ENCODE results near the gene BMPR2.

DNA sequence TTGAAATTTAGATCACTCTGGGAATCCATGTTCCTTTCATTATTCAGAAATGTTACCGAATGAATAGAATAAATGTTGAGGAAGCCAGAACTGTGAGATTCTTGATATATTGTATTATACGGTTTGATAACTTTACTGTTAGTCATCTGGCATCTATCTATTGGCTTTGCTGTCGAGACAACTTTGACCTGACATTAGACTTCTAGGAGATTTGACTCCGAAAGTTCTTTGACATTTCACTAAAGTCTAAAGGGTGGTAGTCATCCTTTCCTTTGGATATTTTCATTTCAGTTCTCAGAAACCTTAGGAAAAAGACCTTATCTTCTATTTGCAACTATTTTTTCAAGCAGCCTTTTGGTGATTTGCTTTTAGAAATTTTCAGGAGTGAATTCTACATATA, 1.9 kb downstream of the BMPR2 start:
- TF ChIP-seq, protein P1, sequence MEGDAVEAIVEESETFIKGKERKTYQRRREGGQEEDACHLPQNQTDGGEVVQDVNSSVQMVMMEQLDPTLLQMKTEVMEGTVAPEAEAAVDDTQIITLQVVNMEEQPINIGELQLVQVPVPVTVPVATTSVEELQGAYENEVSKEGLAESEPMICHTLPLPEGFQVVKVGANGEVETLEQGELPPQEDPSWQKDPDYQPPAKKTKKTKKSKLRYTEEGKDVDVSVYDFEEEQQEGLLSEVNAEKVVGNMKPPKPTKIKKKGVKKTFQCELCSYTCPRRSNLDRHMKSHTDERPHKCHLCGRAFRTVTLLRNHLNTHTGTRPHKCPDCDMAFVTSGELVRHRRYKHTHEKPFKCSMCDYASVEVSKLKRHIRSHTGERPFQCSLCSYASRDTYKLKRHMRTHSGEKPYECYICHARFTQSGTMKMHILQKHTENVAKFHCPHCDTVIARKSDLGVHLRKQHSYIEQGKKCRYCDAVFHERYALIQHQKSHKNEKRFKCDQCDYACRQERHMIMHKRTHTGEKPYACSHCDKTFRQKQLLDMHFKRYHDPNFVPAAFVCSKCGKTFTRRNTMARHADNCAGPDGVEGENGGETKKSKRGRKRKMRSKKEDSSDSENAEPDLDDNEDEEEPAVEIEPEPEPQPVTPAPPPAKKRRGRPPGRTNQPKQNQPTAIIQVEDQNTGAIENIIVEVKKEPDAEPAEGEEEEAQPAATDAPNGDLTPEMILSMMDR (IDR thresholded peaks at IDR 0.05 in 8 of 11, conservative IDR thresholded peaks at IDR 0.05 in 3 of 11): no peak
- no peak for TF ChIP-seq POLR2A (IDR thresholded peaks at IDR 0.05)
